Adrenal gland (tissue), 5 donors: ENCODE data around the gene C5orf24.
"Not testable (repeated sequence)": the region's sequence is repeated elsewhere in the genome, so short reads cannot be mapped to it uniquely, and the experiment has no call there.

Source experiments
- POLR2A ChIP-seq, 2 donors: fragments of 450-650 bp; IDR thresholded peaks; one replicate each; pipeline ENCODE4 v1.6.1; 2017; ENCODE audit warnings: antibody characterized with exemption in 2 of 2, mild to moderate bottlenecking in 2 of 2, moderate library complexity in 1 of 2
- TF ChIP-seq, protein P1 (sequence below), 6 experiments: fragments of 450-650 bp in 4 of 6; fragments of 200-600 bp in 2 of 6; sonication (generic) in 1 of 6; IDR thresholded peaks; 1 replicate in 5 of 6; 2 replicates in 1 of 6; pipeline versions ENCODE4 v1.5.1 to v1.8.0; 2016 to 2021; ENCODE audit warnings: antibody characterized with exemption in 6 of 6, mild to moderate bottlenecking in 2 of 6, moderate library complexity in 1 of 6
- donor health status: DM: no; HTN: no; CAD: no.

- TF ChIP-seq, protein P1, sequence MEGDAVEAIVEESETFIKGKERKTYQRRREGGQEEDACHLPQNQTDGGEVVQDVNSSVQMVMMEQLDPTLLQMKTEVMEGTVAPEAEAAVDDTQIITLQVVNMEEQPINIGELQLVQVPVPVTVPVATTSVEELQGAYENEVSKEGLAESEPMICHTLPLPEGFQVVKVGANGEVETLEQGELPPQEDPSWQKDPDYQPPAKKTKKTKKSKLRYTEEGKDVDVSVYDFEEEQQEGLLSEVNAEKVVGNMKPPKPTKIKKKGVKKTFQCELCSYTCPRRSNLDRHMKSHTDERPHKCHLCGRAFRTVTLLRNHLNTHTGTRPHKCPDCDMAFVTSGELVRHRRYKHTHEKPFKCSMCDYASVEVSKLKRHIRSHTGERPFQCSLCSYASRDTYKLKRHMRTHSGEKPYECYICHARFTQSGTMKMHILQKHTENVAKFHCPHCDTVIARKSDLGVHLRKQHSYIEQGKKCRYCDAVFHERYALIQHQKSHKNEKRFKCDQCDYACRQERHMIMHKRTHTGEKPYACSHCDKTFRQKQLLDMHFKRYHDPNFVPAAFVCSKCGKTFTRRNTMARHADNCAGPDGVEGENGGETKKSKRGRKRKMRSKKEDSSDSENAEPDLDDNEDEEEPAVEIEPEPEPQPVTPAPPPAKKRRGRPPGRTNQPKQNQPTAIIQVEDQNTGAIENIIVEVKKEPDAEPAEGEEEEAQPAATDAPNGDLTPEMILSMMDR (IDR thresholded peaks at IDR 0.05) = not testable (repeated sequence)
- not testable (repeated sequence) for TF ChIP-seq POLR2A (IDR thresholded peaks at IDR 0.05)
Observed at GRCh38 chr5:134881711-134882110, 35.9 kb downstream of the C5orf24 start.
